Measurements from ENCODE around the gene CHST3. TPM values are rescaled to one million over a fixed set of nuclear protein-coding genes. Genes with fewer than 3 reads are reported as not detected.
A peak's percentile ranks its signal among the peaks of the same experiment; 100 is the strongest.

CHST3 gene
- total RNA-seq, 1 experiment from 2014 or later, result 6.1 TPM

DNA sequence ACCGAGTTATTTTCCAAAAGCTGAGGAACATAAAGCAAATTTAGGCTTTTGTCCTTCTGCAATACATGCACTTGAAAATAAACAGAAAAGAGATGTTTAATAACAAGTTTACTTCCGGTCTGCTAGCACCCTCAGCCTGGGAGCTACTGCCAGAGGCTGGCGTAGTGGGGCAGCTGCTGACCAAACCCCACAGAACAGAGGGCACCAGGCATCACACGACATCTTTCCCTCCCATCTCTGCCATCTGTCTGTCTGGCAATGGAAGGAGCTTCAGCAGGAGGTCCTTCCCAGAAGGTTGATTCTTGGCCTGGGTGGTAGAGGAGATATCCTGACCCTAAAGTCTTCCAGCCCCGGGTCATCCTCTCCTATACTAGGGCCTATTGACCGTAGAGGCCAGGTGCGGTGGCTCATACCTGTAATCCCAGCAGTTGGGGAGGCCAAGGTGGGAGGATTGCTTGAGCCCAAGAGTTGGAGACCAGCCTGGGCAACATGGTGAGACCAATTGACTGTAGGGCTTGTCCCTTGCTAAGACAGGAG is 47.8 kb downstream of the CHST3 start:
- no peak overlapping the region for H4K5ac ChIP-seq (ENCODE audit: insufficient read length, low read depth, low read length)
- no peak for DNase-seq
- H2BK20ac ChIP-seq (ENCODE audit: low read depth, low read length, poor library complexity, severe bottlenecking), result no peak overlapping the region
- TF ChIP-seq, protein P1, sequence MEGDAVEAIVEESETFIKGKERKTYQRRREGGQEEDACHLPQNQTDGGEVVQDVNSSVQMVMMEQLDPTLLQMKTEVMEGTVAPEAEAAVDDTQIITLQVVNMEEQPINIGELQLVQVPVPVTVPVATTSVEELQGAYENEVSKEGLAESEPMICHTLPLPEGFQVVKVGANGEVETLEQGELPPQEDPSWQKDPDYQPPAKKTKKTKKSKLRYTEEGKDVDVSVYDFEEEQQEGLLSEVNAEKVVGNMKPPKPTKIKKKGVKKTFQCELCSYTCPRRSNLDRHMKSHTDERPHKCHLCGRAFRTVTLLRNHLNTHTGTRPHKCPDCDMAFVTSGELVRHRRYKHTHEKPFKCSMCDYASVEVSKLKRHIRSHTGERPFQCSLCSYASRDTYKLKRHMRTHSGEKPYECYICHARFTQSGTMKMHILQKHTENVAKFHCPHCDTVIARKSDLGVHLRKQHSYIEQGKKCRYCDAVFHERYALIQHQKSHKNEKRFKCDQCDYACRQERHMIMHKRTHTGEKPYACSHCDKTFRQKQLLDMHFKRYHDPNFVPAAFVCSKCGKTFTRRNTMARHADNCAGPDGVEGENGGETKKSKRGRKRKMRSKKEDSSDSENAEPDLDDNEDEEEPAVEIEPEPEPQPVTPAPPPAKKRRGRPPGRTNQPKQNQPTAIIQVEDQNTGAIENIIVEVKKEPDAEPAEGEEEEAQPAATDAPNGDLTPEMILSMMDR (conservative IDR thresholded peaks at IDR 0.05), result no peak
- H4K91ac ChIP-seq (ENCODE audit: insufficient read length, low read depth, low read length), result no peak overlapping the region
- no peak overlapping the region for H2BK5ac ChIP-seq (ENCODE audit: insufficient read length, low read length)
- no peaks in the 10 kb centered on the region for H3K23me2 ChIP-seq (ENCODE audit: insufficient read length, low read depth, low read length, poor library complexity, severe bottlenecking)
- H3T11ph ChIP-seq (ENCODE audit: low read length), result no peak overlapping the region
- H3K9me3 ChIP-seq (ENCODE audit: control insufficient read depth, low read depth, low read length), result no peaks in the 10 kb centered on the region
- no peak overlapping the region for H2AK5ac ChIP-seq (ENCODE audit: insufficient read length, low read length)
- Mint-ChIP-seq H3K27me3 (ENCODE audit: low read depth) (no peaks in the 10 kb centered on the region; the same call in 1 of the 2 replicates), H3K4me1 (peaks cover 0 to 3% of the 10 kb centered on the region in 2 experiments), H3K9me3 (no peaks in the 10 kb centered on the region), H3K36me3 (ENCODE audit: insufficient read depth in 1 of 3, low read depth in 3 of 3) (peaks cover 0 to 8% (median 2%) of the 10 kb centered on the region in 3 experiments; a peak in 2 of 7 replicates), H3K4me3 (no peak overlapping the region), H3K27ac (0 out of 7 replicates have a peak overlapping the region, but pooled peaks of 1 of the 3 experiments have one; percentile 45)
- H3K56ac ChIP-seq (ENCODE audit: insufficient read length, low read depth, low read length), result no peak overlapping the region
- no peak overlapping the region for H3K9ac ChIP-seq (ENCODE audit: extremely low read depth, insufficient read length, low read length)
- no CpG with 5 or more reads among the region's 7 CpGs for WGBS (ENCODE audit: extremely low coverage, insufficient read length, low lambda C conversion rate)
- H3K23ac ChIP-seq (ENCODE audit: insufficient read length, low read depth, low read length), result no peak overlapping the region
- H4K8ac ChIP-seq (replicated peaks; ENCODE audit: insufficient read length, low read depth, low read length), result no peak overlapping the region
- no peak overlapping the region for H3K4ac ChIP-seq (ENCODE audit: low read depth, low read length)
- no peak overlapping the region for H3K27ac ChIP-seq (ENCODE audit: insufficient read length, low read depth, low read length)
- no peak overlapping the region for H3K14ac ChIP-seq (ENCODE audit: insufficient read depth, low read length)
- H3K79me1 ChIP-seq (ENCODE audit: insufficient read depth, low read depth, low read length, poor library complexity, severe bottlenecking), result no peaks in the 10 kb centered on the region
- no peaks in the 10 kb centered on the region for H3K27me3 ChIP-seq (ENCODE audit: insufficient read depth, low read length)
- no peaks in the 10 kb centered on the region for H4K20me1 ChIP-seq (ENCODE audit: control insufficient read depth, insufficient read depth, insufficient read length)
- H2BK15ac ChIP-seq (ENCODE audit: low read depth, low read length), result no peak overlapping the region
- no peak overlapping the region for H2BK12ac ChIP-seq (ENCODE audit: insufficient read length, low read depth, low read length)
- no peaks in the 10 kb centered on the region for H3K79me2 ChIP-seq (ENCODE audit: insufficient read depth, low read length)
- no peak overlapping the region for H3K4me2 ChIP-seq (ENCODE audit: insufficient read depth, insufficient read length, low read length)
- H2AFZ ChIP-seq (ENCODE audit: low read length), result no peak overlapping the region
- no peak overlapping the region for H2BK120ac ChIP-seq (ENCODE audit: low read depth, low read length, poor library complexity, severe bottlenecking)
- H3K18ac ChIP-seq (ENCODE audit: insufficient read length, low read depth, low read length), result no peak overlapping the region
- no peaks in the 10 kb centered on the region for H3K4me1 ChIP-seq (ENCODE audit: insufficient read depth, low read length)

Measured in H9 (cell line).